HepG2 (cell line): ENCODE results near the gene LMAN2. TPM values are rescaled to one million over a fixed set of nuclear protein-coding genes. Genes with fewer than 3 reads are reported as not detected.

Experiments used
- CHD2 ChIP-seq: IDR thresholded peaks from 2 replicates; pipeline ENCODE4 v1.6.1; 2011; ENCODE audit warnings: low read depth, low read length, improper control_type of control experiment
- HCFC1 ChIP-seq: fragments of 150-350 bp; IDR thresholded peaks from 2 replicates; pipeline ENCODE4 v1.6.1; 2014; ENCODE audit warnings: low read depth, low read length
- ZNF160 ChIP-seq: sonication (generic); formaldehyde crosslinking; IDR thresholded peaks from 2 replicates; pipeline ENCODE4 v1.8.0; 2022; ENCODE audit warnings: mild to moderate bottlenecking, inconsistent platforms, missing genetic modification reagents
- ZNF362 ChIP-seq: sonication (generic); formaldehyde crosslinking; IDR thresholded peaks from 2 replicates; pipeline ENCODE4 v1.4.0; 2020; ENCODE audit warnings: missing genetic modification reagents, mild to moderate bottlenecking, borderline replicate concordance
- ZNF484 ChIP-seq: sonication (generic); formaldehyde crosslinking; IDR thresholded peaks from 2 replicates; pipeline ENCODE4 v1.5.1; 2020; ENCODE audit warnings: mild to moderate bottlenecking, low read depth, missing genetic modification reagents, borderline replicate concordance
- ZNF550 ChIP-seq: sonication (generic); formaldehyde crosslinking; IDR thresholded peaks from 2 replicates; pipeline ENCODE4 v1.4.0; 2020; ENCODE audit warnings: mild to moderate bottlenecking, missing genetic modification reagents, borderline replicate concordance
- ZNF83 ChIP-seq: sonication (generic); formaldehyde crosslinking; IDR thresholded peaks from 2 replicates; pipeline ENCODE4 v1.4.0; 2020; ENCODE audit warnings: missing genetic modification reagents, mild to moderate bottlenecking, borderline replicate concordance
- polyA plus RNA-seq, 8 experiments: library from polyadenylated mRNA; depleted of rRNA in 3 of 8; stranded (reverse) in 7 of 8; unstranded in 1 of 8; fragments of >200 nt; fragmentation: Illumina TruSeq in 4 of 8; extraction: Trizol in 4 of 8; gene quantifications; 2 replicates each; pipeline versions ENCODE4 v1.2.1 to v1.2.3, GENCODE V29; 2011 to 2016; ENCODE audit warnings: low read depth in 4 of 8, missing spikeins in 1 of 8, mixed read lengths in 1 of 8; ENCODE audit not compliant: insufficient read depth in 1 of 8
- total RNA-seq, 5 experiments: library from RNA; depleted of rRNA; stranded (reverse); fragments of >200 nt; fragmentation: Illumina TruSeq; extraction: Trizol; gene quantifications; 2 replicates each; pipeline ENCODE4 v1.2.3, GENCODE V29; 2016; ENCODE audit warnings: low read depth in 1 of 5
- TF ChIP-seq, protein P1 (sequence below): sonication (generic); formaldehyde crosslinking; IDR thresholded peaks from 2 replicates; pipeline ENCODE4 v1.8.0; 2022; ENCODE audit warnings: missing genetic modification reagents, mild to moderate bottlenecking, moderate library complexity, borderline replicate concordance
- TF ChIP-seq, protein P2 (sequence below): sonication (generic); formaldehyde crosslinking; IDR thresholded peaks from 2 replicates; pipeline ENCODE4 v1.4.0; 2020; ENCODE audit warnings: mild to moderate bottlenecking, low read depth, missing genetic modification reagents
- TF ChIP-seq, protein P3 (sequence below): sonication (generic); formaldehyde crosslinking; IDR thresholded peaks from 2 replicates; pipeline ENCODE4 v1.4.0; 2020; ENCODE audit warnings: missing genetic modification reagents, borderline replicate concordance
- TF ChIP-seq, protein P4 (sequence below): sonication (generic); formaldehyde crosslinking; IDR thresholded peaks from 2 replicates; pipeline ENCODE4 v1.4.0; 2020; ENCODE audit warnings: missing genetic modification reagents
- TF ChIP-seq, protein P5 (sequence below): IDR thresholded peaks from 2 replicates; pipeline ENCODE4 v1.6.1; 2016; ENCODE audit warnings: control low read depth
- TF ChIP-seq, protein P6 (sequence below): sonication (generic); formaldehyde crosslinking; IDR thresholded peaks from 2 replicates; pipeline ENCODE4 v1.5.0; 2020; ENCODE audit warnings: mild to moderate bottlenecking, missing genetic modification reagents, borderline replicate concordance

The LMAN2 gene
- total and polyA plus RNA-seq, 2 of the 13 experiments (the other 11 are each of a cell fraction or from before 2014, with no cell fraction given): 191 to 197 TPM

DNA sequence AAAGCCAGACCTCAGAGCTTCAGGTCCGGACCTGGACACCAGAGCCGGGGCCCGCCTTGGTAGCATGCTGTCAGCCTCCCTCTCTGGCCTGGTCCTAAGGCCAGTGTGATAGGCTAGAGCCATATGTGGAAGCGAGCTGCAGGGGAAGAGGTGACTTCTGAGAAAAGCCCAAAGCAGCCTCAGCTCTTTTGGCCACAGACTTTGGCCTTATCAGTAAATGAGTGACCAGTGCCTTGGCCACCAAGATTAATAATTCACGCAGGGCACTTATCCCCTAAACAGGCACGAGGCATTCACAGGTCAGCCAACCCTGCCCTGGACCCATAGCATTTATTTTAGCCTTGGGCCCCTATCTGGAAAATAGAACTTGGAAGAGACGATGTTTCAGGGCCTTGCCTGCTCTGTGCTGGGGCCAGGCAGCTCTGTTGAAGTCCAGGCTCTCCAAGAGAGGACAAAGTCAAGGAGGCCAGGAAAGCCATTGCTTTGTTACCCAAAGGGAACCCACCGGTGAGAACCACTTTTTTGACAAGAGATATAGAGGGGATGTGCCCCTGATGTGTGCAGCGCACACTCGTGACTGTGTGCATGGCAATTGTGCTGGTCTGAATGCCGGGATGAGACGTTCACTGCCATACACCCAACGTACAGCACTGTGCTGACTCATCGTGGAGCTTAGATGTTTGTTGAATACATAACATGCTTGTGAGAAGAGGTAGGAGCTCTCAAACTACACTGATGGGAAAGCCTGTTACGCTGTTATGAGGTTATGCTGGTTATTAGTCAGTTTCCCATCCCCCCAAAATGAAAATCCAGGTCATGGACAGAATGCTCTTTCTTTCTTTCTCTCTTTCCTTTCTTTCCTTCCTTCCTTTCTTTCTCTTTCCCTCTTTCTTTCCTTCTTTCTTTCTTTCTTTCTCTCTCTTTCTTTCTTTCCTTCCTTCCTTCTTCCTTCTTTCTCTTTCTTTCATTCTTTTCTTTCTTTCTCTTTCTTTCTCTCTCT is 27.7 kb upstream of the LMAN2 start (continued):
- TF ChIP-seq, protein P1, sequence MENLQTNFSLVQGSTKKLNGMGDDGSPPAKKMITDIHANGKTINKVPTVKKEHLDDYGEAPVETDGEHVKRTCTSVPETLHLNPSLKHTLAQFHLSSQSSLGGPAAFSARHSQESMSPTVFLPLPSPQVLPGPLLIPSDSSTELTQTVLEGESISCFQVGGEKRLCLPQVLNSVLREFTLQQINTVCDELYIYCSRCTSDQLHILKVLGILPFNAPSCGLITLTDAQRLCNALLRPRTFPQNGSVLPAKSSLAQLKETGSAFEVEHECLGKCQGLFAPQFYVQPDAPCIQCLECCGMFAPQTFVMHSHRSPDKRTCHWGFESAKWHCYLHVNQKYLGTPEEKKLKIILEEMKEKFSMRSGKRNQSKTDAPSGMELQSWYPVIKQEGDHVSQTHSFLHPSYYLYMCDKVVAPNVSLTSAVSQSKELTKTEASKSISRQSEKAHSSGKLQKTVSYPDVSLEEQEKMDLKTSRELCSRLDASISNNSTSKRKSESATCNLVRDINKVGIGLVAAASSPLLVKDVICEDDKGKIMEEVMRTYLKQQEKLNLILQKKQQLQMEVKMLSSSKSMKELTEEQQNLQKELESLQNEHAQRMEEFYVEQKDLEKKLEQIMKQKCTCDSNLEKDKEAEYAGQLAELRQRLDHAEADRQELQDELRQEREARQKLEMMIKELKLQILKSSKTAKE (CRISPR knock-in tag): no peak; the same call in 1 of the 2 replicates
- TF ChIP-seq HCFC1: no peak
- TF ChIP-seq, protein P2, sequence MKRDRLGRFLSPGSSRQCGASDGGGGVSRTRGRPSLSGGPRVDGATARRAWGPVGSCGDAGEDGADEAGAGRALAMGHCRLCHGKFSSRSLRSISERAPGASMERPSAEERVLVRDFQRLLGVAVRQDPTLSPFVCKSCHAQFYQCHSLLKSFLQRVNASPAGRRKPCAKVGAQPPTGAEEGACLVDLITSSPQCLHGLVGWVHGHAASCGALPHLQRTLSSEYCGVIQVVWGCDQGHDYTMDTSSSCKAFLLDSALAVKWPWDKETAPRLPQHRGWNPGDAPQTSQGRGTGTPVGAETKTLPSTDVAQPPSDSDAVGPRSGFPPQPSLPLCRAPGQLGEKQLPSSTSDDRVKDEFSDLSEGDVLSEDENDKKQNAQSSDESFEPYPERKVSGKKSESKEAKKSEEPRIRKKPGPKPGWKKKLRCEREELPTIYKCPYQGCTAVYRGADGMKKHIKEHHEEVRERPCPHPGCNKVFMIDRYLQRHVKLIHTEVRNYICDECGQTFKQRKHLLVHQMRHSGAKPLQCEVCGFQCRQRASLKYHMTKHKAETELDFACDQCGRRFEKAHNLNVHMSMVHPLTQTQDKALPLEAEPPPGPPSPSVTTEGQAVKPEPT (CRISPR knock-in tag): no peak
- TF ChIP-seq ZNF83 (CRISPR knock-in tag): no peak
- no peak for TF ChIP-seq ZNF550 (CRISPR knock-in tag)
- no peak for TF ChIP-seq CHD2
- TF ChIP-seq, protein P3, sequence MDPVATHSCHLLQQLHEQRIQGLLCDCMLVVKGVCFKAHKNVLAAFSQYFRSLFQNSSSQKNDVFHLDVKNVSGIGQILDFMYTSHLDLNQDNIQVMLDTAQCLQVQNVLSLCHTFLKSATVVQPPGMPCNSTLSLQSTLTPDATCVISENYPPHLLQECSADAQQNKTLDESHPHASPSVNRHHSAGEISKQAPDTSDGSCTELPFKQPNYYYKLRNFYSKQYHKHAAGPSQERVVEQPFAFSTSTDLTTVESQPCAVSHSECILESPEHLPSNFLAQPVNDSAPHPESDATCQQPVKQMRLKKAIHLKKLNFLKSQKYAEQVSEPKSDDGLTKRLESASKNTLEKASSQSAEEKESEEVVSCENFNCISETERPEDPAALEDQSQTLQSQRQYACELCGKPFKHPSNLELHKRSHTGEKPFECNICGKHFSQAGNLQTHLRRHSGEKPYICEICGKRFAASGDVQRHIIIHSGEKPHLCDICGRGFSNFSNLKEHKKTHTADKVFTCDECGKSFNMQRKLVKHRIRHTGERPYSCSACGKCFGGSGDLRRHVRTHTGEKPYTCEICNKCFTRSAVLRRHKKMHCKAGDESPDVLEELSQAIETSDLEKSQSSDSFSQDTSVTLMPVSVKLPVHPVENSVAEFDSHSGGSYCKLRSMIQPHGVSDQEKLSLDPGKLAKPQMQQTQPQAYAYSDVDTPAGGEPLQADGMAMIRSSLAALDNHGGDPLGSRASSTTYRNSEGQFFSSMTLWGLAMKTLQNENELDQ (CRISPR knock-in tag): 0 out of 2 replicates have a peak, but pooled peaks have one; percentile 51
- TF ChIP-seq ZNF160: no peak
- TF ChIP-seq, protein P4, sequence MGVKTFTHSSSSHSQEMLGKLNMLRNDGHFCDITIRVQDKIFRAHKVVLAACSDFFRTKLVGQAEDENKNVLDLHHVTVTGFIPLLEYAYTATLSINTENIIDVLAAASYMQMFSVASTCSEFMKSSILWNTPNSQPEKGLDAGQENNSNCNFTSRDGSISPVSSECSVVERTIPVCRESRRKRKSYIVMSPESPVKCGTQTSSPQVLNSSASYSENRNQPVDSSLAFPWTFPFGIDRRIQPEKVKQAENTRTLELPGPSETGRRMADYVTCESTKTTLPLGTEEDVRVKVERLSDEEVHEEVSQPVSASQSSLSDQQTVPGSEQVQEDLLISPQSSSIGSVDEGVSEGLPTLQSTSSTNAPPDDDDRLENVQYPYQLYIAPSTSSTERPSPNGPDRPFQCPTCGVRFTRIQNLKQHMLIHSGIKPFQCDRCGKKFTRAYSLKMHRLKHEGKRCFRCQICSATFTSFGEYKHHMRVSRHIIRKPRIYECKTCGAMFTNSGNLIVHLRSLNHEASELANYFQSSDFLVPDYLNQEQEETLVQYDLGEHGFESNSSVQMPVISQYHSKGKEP: 0 out of 2 replicates have a peak, but pooled peaks have one; percentile 8
- no peak for TF ChIP-seq ZNF362 (CRISPR knock-in tag)
- TF ChIP-seq, protein P5, sequence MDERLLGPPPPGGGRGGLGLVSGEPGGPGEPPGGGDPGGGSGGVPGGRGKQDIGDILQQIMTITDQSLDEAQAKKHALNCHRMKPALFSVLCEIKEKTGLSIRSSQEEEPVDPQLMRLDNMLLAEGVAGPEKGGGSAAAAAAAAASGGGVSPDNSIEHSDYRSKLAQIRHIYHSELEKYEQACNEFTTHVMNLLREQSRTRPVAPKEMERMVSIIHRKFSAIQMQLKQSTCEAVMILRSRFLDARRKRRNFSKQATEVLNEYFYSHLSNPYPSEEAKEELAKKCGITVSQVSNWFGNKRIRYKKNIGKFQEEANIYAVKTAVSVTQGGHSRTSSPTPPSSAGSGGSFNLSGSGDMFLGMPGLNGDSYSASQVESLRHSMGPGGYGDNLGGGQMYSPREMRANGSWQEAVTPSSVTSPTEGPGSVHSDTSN: no peak
- TF ChIP-seq, protein P6, sequence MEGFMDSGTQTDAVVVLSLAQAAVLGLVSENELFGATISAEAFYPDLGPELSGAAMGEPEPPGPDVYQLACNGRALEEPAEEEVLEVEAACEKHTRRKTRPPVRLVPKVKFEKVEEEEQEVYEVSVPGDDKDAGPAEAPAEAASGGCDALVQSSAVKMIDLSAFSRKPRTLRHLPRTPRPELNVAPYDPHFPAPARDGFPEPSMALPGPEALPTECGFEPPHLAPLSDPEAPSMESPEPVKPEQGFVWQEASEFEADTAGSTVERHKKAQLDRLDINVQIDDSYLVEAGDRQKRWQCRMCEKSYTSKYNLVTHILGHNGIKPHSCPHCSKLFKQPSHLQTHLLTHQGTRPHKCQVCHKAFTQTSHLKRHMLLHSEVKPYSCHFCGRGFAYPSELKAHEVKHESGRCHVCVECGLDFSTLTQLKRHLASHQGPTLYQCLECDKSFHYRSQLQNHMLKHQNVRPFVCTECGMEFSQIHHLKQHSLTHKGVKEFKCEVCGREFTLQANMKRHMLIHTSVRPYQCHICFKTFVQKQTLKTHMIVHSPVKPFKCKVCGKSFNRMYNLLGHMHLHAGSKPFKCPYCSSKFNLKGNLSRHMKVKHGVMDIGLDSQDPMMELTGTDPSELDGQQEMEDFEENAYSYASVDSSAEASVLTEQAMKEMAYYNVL (CRISPR knock-in tag): peak; percentile 74; the same call in 1 of the 2 replicates
- no peak for TF ChIP-seq ZNF484
